ENCODE data around the gene PACRG. TPM values are rescaled to one million over a fixed set of nuclear protein-coding genes. Genes with fewer than 3 reads are reported as not detected.

Gene PACRG
- total and polyA plus RNA-seq, 2 of the 8 experiments (the other 6 are each of a cell fraction or from before 2014, with no cell fraction given), result 0.44 to 0.54 TPM

- 86% methylated on average over 7 of the region's 7 CpGs; no CpG with 5 or more reads in 1 of the 2 experiments for WGBS, 2 experiments (ENCODE audit: extremely low coverage in 1 of 2, insufficient coverage in 1 of 2, insufficient read length in 1 of 2, insufficient replicate concordance in 2 of 2, low coverage in 1 of 2, low lambda C conversion rate in 2 of 2, missing lambda C conversion rate in 1 of 2)
- no peak overlapping the region for H2AFZ ChIP-seq (ENCODE audit: low read length)
- no peak overlapping the region for H2AK5ac ChIP-seq (ENCODE audit: low read depth, low read length)
- no peaks in the 10 kb centered on the region for H3K23me2 ChIP-seq (ENCODE audit: low read depth, low read length)
- DNase-seq (ENCODE audit: low read depth in 1 of 2, low spot score in 2 of 2), result no peak
- H3K79me2 ChIP-seq (ENCODE audit: control insufficient read depth in 1 of 2, insufficient read depth in 2 of 2, low read length in 2 of 2), result no peaks in the 10 kb centered on the region
- H2BK15ac ChIP-seq (ENCODE audit: low read length), result peak overlapping the region; percentile 40; the same call in 1 of the 2 replicates
- peaks cover 0 to 3% (median under 1%) of the 10 kb centered on the region in 4 experiments; a peak in 4 of 7 replicates for H3K4me1 ChIP-seq (replicated peaks in 1 of 4; ENCODE audit: control insufficient read depth in 3 of 4, insufficient read depth in 4 of 4, low read length in 3 of 4)
- no peak overlapping the region for H4K5ac ChIP-seq (ENCODE audit: insufficient read length, low read depth, low read length)
- H4K8ac ChIP-seq (ENCODE audit: extremely low read depth, insufficient read depth, low read length), result no peak overlapping the region
- no peak overlapping the region for H2BK5ac ChIP-seq (ENCODE audit: low read depth, low read length)
- H3K9me3 ChIP-seq (ENCODE audit: insufficient read depth in 2 of 2, low read depth in 1 of 2, low read length in 1 of 2), result no peaks in the 10 kb centered on the region
- TF ChIP-seq CHD1 (IDR thresholded peaks at IDR 0.05; ENCODE audit: low read depth, low read length) (no peak), JUN (IDR thresholded peaks at IDR 0.05; ENCODE audit: low read depth, low read length) (no peak), POLR2AphosphoS5 (IDR thresholded peaks at IDR 0.05; ENCODE audit: low read depth, low read length) (no peak), YY1 (IDR thresholded peaks at IDR 0.05; ENCODE audit: low read depth, low read length) (no peak), RBBP5 (IDR thresholded peaks at IDR 0.05; ENCODE audit: borderline replicate concordance, low read depth, low read length) (no peak), SP4 (IDR thresholded peaks at IDR 0.05; ENCODE audit: low read length) (no peak), TBP (IDR thresholded peaks at IDR 0.05; ENCODE audit: low read depth, low read length) (no peak), GTF2F1 (IDR thresholded peaks at IDR 0.05; ENCODE audit: borderline replicate concordance, low read depth, low read length) (no peak), CTCF (IDR thresholded peaks at IDR 0.05; ENCODE audit: control extremely low read depth in 1 of 3, insufficient read depth in 1 of 3, low read depth in 1 of 3, low read length in 3 of 3) (no peak), SP1 (IDR thresholded peaks at IDR 0.05; ENCODE audit: low read depth, low read length) (no peak), NANOG (IDR thresholded peaks at IDR 0.05; ENCODE audit: insufficient read depth, low read depth, low read length, poor library complexity, severe bottlenecking) (no peak), BACH1 (IDR thresholded peaks at IDR 0.05; ENCODE audit: low read length) (no peak), CBX5 (IDR thresholded peaks at IDR 0.05; ENCODE audit: low read depth, low read length) (no peak)
- no peak overlapping the region for H2BK120ac ChIP-seq (replicated peaks; ENCODE audit: low read depth, low read length)
- H3K27me3 ChIP-seq (replicated peaks in 1 of 4; ENCODE audit: control insufficient read depth in 3 of 4, extremely low read depth in 1 of 4, insufficient read depth in 3 of 4, low read length in 3 of 4), result peaks cover 6 to 8% (median 7%) of the 10 kb centered on the region in 4 experiments
- no peak overlapping the region for H3K18ac ChIP-seq (ENCODE audit: extremely low read depth, low read length)
- H3K56ac ChIP-seq (replicated peaks; ENCODE audit: insufficient read length, low read depth, low read length), result no peak overlapping the region
- no peak for FAIRE-seq
- ChIA-PET CTCF (ENCODE audit: partially characterized antibody) (no interaction called here), POLR2A (ENCODE audit: partially characterized antibody) (no interaction called here)
- no peak overlapping the region for H4K91ac ChIP-seq (replicated peaks; ENCODE audit: insufficient read length, low read length)
- no peak overlapping the region for H2BK12ac ChIP-seq (ENCODE audit: low read depth, low read length)
- H3K23ac ChIP-seq (ENCODE audit: insufficient read length), result no peak overlapping the region
- H2BK20ac ChIP-seq (ENCODE audit: low read length), result no peak overlapping the region
- no peak overlapping the region for H3K27ac ChIP-seq (ENCODE audit: low read depth, low read length)
- H3K9ac ChIP-seq (replicated peaks in 1 of 4; ENCODE audit: extremely low read depth in 1 of 4, low read depth in 3 of 4, low read length in 3 of 4), result no peak overlapping the region
- H3K36me3 ChIP-seq (ENCODE audit: control insufficient read depth in 2 of 4, insufficient read depth in 4 of 4, low read length in 3 of 4), result no peaks in the 10 kb centered on the region
- H3K4me2 ChIP-seq (ENCODE audit: insufficient read depth in 1 of 2, low read depth in 2 of 2, low read length in 2 of 2), result no peak overlapping the region
- no peak overlapping the region for H3K4ac ChIP-seq (replicated peaks; ENCODE audit: insufficient read length, low read depth, low read length)
- H4K20me1 ChIP-seq (replicated peaks in 1 of 2; ENCODE audit: control insufficient read depth in 1 of 2, insufficient read depth in 2 of 2, low read length in 2 of 2), result no peaks in the 10 kb centered on the region
- no peak overlapping the region for H3K4me3 ChIP-seq (ENCODE audit: extremely low read depth in 1 of 4, insufficient read depth in 2 of 4, low read depth in 3 of 4, low read length in 4 of 4)
- no peak overlapping the region for H3K14ac ChIP-seq (ENCODE audit: insufficient read length)
- H3K79me1 ChIP-seq (ENCODE audit: low read depth, low read length), result no peaks in the 10 kb centered on the region
Observed at GRCh38 chr6:163254341-163254835, 526.6 kb downstream of the PACRG start.
